GM11168 (cell line): ENCODE results near the gene ZSCAN22.

Experiments used
- in situ Hi-C: fragments of 300-500 bp; cut with MboI; formaldehyde crosslinking; loops from one replicate; pipeline ENCODE4 v1.12.0; 2022; ENCODE audit warnings: low sequenced_read_pairs; ENCODE audit not compliant: unreplicated experiment

ZSCAN22 gene

DNA sequence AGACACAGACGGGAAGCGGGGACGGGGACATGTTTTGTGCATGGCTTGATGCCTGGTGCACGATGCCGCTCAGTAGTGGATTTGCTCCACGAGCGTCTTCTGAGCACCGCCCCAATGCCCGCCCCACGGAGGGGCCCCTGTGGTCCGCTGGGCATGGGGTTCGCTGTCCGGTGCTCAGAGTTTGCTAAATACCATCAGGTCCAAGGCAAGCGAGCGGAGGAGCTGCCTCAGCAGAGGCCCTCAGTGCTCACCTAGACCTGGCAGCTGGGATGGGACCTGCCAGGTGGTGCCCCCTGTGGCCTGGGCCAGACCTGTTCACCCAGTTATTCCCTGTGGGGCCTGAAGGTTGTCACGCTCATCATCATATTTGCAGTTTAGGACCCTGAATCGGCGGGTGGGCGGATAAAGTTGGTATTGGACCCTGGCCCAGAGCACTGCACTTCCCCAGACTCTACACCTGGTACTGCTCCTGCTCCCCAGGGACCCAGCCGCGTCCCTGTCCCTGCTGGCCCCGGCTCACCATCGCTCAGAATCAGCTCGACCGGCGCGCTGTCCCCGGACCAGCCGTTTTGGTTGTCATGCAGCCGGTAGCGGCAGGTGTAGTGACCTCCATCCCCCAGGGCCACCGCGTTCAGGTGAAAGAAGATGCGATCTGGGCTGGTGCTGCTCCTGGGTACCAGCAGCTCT is 24.2 kb downstream of the ZSCAN22 start:
- in situ Hi-C loops, result no loop called here

DNA sequence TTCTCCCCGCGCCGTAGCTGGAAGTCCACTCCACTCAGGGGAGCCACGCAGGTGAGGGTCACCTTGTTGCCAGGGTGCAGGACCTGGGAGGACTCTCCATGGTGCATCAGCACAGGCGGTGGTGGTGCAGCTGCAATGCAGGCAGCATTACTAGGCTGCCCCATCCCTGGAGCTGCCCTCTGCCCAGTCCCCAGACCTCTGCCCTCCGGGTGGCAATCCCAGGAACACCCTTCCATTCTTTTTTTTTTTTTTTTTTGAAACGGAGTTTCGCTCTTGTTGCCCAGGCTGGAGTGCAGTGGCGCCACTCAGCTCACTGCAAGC is 24.7 kb downstream of the ZSCAN22 start:
- in situ Hi-C loops, result no loop called here

DNA sequence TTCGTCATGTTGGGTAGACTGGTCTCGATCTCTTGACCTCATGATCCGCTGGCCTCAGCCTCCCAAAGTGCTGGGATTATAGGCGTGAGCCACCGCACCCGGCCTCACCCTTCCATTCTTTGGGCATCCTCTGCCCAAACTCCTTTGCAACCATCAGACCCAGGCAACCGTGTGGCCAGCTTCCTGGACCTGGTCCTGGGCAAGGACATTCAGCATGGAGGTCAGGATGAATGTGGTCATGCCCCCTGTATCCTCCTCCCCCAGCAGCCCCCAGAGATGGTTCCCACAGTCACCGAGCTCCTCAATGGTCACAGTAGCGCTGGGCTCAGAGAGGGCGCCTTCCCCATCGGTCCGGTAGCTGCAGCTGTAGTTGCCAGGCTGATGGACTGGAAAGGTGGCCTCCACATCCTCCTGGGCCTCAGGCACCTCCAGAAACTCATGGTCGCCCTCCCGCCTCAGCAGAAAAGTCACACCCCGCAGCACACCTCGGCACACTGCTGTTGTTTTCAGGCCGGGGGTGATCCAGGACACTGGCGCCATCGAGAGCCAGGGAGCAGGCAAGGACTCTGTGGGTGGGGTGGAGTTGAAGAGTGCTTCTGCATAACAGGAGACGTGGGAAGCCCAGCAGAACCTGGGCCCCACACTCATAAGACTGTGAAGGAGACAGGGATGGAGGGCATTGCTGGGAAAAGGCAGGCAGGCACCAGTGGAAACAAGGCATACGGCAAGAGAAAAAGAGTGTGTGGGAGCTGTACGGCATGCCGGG is 25.4 kb downstream of the ZSCAN22 start:
- in situ Hi-C loops, result no loop called here

DNA sequence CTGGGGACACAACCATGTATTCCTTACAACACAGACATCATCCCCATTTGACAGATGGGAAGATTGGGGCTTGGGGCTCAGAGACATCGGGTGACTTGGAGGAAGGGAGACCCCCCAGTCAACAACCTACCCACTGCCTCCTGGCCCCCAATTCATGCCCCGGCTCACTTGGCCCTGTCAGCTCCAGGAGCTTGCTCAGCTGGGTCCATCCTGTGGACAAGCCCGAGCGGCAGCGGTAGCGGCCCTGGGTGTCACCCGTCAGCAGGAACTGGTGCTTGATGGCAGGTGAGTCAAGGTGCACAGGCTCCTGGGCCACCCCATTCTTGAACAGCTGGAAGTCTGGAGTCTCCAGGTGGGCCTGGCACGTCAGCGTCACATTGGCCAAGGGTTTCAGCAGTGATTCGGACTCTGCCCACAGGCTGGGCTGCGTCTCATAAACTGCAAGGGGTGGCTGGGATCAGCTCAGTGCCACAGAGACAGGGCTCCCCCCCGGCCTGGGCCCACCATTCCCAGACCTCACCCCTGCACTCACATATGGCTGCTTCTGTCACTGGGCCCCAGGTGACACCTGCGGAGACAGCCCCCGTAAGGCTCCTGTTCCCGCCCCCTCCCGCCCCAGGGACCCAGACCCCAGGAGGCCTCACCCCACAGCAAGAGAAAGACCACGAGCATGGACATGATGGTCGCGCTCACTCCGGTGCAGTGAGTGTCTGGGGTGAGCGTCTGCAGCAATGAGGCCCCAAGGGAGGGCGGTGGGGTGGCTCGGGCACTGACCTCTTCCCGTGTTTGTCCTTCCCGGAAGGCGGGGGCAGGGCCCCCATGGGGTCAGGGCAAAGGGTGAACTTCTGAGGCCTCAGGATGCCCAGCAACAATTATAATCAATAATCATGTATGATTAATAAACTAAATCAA is 26.2 kb downstream of the ZSCAN22 start, which contains the start of gene A1BG:
A1BG (minus strand) TSS at position 733 of the 912 bp plus-strand sequence; CDS start at position 678, 55 bp downstream.
- in situ Hi-C loops, result no loop called here

DNA sequence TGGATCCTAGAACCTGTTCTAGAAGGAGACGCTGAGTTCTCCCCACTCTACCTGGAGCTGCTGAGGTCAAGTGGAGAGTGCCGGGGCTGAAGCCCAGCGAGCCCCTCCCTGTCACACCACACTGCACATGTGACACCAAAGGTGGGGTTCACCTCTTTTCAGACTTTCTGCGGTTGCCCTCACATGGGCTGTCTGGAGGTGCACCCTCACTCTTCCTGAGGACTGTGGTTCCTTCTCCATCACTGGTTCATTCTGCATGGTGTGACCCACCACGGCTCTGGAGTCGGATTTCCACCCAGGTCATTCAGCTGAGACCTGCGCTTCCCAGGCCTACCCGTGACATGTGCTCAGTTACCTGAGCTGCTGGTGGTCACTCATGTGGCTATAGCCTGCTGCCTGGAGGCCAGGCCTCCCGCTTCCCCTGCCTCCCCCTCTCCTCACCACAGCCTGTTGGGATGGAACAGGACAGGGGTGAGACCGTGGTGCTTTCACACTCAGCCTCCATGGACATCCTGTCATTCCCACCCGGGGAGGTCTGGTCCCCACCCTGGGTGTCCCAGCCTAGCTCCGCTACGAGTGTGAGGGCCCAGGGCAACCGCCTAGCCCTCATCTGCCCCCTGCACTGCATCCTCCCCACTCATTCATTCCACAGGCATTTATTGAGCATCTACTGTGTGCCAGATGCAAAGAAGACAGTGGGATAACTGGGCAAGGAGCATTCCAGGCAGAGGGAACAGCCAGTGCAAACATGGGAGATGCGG is 27.1 kb downstream of the ZSCAN22 start:
- in situ Hi-C loops, result no loop called here

DNA sequence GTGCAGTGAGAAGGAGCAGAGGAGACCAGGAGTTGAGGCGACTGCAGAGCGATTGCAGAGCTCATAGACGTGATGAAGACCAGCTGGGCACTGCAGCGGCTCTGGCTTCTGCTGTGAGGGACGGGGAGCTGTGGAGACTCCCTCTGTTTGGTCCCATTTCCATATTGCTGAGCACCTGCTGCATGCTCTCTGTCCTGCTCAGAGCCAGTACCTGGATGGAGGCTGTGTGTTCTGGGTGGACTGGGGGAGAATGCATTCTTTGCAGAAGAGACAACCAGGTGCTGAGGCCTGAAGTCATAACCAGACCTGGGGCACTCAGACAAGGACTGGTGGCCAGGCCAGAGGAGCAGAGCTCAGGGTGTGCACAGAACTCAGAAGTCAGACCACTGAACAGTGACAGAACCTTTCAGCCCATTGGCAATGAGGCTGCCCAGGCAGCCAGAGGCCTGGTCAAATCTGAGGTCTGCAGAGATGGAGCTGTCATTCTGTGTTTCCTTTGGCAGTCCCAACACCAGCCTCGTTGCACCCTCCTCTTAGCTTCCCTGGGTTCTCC is 27.8 kb downstream of the ZSCAN22 start:
- in situ Hi-C loops, result no loop called here

DNA sequence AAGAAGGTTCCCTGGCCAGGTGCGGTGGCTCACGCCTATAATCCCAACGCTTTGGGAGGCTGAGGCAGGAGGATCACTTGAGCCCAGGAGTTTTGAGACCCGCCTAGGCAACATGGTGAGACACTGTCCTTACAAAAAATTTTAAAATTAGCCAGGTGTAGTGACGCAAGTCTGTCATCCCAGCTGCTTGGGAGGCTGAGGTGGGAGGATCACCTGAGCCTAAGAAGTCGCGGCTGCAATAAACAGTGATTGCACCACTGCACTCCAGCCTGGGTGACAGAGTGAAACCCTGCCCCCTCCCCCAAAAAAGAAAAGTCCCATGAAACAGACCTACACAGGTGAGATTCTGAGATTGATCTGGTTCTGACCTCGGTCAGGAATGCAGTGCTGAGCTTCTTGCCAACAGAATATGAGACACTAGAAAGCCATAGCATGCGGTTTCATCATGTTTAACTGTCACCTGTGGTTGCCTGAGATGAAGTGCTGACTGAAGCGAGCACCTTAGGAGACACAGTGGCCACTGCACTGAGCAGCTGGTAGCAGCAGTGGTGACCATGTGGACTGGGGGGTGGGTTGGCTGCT is 28.5 kb downstream of the ZSCAN22 start:
- in situ Hi-C loops, result no loop called here

DNA sequence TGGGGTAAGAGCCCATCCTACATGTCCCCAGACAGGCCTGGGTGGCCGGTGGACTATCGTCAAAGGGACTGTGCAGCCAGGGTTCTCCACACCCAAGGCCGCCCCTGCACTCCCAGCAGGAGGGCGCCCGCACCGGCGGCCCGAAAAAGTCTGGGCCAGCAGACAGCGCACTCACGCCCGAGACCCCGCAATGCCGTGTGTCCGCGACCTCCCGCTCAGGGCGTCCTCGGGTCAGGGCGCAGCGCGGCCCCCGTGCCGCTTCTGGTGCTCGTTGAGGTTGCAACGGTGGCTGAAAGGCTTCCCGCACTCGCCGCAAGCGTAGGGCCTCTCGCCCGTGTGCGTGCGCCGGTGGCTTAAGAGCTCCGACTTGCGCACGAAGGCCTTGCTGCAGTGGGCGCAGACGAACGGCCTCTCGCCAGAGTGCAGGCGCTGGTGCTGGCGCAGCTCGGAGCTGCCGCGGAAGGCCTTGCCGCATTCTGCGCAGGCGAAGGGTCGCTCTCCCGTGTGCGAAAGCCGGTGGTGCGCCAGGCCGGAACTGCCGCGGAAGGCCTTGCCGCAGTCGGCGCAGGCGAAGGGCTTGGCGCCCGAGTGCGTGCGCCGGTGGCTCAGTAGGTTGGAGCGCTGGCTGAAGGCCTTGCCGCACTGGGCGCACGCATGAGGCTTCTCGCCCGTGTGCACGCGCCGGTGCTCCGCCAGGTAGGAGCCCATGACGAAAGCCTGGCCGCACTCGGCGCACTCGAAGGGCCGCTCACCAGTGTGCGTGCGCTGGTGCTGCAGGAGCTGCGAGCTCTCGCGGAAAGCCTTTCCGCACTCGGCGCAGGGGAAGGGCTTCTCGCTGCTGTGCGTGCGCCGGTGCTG is 29.3 kb downstream of the ZSCAN22 start:
- in situ Hi-C loops, result no loop called here

DNA sequence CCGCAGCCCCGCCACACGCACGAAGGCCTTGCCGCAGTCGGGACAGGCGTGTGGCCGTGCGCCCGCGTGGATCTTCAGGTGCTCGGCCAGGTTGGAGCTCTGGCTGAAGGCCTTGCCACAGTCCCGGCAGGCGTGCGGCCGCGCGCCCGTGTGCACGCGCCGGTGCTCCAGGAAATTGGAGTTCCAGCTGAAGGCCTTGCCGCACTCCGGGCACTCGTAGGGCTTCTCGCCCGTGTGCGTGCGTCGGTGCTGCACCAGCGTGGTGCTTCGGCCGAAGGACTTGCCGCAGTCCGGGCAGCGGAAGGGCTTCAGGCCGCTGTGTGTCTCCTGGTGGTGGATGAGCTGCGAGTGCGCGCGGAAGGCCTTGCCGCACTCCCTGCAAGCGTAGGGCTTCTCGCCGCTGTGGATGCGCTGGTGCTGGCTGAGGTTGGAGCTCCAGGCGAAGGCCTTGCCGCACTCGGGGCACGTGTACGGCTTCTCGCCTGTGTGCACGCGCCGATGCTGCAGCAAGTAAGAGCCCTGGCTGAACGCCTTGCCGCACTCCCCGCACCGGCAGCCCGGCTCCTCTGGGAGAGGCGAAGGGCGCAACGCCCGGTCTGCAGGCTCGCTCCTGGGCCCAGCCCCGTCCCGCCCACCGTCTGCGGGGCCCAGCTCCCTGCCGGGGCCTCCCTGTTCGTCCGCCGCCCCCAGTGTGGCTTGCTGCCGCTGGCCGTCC is 30.1 kb downstream of the ZSCAN22 start:
- in situ Hi-C loops, result no loop called here

DNA sequence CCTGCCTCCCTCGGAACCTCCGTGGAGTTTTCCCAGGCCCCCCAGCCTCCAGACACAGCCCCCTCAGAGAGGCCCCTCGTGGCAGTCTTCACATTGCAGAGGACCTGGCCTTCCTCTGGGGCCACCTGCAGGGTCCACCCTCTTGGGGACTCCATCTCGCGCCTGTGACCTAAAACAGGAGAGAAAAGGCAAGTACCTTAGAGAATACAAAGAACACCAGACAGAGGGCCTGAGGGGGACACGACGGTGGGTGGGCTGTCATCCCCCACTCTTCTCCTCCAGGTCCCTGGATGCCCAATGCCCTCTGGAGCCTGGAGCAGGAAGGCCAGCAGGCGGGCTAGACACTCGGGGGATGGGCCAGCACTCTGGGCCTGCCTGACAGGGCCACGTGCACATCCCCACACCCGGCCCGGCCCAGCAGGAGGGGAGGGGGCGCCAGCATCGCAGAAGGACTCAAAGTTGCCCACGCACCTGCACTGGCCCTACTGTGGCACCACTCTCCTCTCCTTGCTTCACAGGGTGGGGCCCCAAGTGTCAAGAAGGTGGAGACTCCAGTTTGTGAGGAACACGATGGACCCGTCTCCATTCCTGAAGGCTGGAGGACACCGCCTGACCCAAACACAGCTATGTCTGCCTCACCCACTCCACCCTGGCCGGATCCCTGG is 30.8 kb downstream of the ZSCAN22 start:
- in situ Hi-C loops, result no loop called here

DNA sequence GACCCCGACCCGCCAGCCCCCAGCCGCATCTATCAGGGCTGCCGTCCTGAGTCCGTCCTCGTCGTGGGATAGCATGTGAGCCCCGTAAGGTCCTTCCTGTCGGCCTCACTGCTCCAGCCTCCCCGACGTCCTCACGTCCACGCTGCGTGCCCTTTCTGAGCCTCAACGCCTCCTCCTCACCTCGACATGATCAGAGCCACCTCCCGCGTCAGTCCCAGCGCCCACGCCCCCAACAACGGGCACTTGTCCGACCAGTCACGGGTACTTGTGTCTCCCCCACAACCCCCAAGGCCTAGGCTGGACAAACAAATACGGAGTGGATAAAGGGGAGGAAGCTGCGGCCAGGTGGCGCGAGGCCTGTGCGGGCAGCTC is 35.1 kb downstream of the ZSCAN22 start:
- in situ Hi-C loops, result no loop called here

DNA sequence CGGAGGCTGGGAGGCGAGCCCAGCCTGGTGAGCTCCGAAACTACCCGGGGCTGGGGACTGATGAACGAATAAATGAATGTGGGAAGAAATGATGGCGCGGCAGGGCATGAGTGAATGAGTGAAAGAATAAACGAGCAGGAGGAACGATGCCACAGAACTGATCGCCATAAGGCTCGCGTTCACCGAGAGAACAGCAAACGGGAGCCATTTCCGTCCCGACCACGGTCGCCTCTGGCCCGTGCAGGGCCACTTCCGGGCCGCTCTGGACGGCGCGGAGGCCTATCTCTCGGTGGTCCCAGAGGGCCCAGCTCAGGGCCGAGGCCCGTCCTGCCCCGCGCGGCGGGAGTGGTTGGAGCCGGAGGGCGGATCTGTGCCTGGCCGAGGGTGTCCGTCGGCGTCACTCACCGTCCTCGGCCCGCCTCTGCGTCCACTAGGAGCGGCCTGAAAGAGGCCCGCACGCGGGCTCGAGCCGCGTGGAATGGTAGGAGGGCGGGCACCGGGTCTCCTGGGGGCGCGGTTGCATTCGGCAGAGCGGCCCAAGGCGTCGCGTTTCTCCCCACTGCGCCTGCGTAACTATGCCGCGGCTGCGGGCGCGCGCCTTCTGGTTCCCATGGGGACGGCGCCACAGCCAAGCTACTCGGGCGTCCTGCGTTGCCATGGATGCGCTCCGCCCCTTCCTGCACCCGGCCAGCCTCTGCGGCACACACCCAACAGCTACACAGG is 35.6 kb downstream of the ZSCAN22 start, which contains the start of gene ZNF497:
ZNF497 (minus strand) TSS at position 480 of the 723 bp plus-strand sequence. CDS start 5,116 bp downstream, outside the sequence.
- in situ Hi-C loops, result no loop called here

DNA sequence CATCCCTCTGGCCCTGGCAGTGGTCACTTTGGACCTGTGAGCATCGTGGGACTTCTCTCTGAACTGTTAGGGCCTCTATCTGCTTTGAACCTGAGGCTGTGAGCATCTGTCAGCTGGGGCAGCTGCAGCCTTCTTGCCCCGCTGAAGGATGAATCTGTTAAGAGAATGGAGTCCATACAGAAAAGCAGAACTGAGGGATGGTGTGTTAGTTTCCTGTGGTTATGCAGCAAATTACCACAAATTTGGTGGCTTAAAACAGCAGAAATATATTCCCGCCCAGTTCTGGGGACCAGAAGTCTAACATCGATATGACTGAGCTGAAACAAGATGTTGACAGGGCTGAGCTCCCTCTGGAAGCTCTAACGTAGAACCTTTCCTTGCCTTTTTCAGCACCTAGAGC is 37.4 kb downstream of the ZSCAN22 start:
- in situ Hi-C loops, result no loop called here

DNA sequence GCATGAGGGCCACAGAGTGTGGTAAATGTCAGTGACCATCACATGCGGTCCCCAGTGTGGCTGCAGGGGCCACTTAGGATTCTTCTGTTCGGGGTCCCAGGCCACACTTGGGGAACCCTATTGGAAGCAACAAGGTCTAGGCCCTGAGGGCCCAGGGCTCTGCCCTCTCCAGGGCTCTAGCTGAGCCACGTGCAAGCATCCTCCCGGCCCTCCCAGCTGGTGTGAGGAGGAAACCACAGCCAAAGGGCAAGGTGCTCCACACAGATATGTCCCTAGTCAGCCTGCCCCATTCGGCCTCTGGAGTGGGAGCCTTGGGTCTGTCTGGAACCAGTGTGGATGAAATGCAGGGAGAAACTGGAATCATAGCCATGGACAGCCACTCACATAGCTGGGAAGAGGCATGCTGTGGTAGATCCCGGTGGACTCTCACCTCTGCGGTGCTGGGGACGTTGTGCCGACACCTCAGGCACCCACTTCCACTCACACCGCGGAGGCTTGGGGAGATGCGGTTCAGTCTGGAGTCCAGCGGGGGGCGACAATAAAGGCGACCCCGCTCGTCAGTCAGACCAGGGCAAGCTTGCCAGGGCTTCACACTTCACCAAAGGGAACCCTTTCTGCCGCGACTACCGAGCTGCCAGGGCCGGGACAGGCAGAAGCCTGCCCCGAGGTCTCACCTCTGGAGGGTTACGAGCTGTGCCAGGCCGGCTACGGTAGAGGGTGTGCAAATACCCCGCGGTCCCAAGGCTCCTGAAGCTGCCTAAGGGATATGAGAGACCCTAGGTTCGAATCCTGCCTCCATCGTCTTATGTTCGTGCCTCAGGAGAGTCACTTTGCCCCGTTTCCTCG is 40.0 kb downstream of the ZSCAN22 start:
- in situ Hi-C loops, result no loop called here

DNA sequence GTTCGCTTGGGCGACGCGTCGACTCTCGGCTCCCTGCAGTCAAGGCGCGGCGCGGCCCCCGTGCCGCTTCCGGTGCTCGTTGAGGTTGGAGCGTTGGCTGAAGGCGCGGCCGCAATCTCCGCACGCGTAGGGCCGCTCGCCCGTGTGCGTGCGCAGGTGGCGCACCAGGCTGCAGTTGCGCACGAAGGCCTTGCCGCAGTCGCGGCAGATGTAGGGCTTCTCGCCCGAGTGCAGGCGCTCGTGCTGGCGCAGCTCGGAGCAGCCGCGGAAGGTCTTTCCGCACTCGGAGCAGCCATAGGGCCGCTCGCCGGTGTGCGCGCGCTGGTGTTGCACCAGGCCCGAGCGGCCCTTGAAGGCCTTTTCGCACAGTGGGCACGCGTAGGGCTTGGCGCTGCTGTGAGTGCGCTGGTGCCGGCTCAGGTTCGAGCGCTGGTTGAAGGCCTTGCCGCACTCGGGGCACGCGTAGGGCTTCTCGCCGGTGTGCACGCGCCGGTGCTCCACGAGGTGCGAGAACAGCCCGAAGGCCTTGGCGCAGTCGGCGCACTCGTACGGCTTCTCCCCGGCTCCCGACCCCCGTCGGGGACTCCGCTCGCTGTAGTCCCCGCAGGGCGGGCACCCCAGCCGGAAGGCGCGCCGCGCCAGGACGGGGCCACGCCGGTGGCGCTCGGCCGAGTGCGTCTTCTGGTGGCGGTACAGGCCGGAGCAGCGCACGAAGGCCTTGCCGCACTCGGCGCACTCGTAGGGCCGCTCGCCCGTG is 41.1 kb downstream of the ZSCAN22 start:
- in situ Hi-C loops, result no loop called here
